ENCODE results near the gene GFOD1. TPM values are rescaled to one million over a fixed set of nuclear protein-coding genes. Genes with fewer than 3 reads are reported as not detected.

Gene GFOD1
- polyA plus RNA-seq, 1 of the 3 experiments (the other 2 are of a cell fraction) = 1.6 TPM

- no peak for TF ChIP-seq USF2 (IDR thresholded peaks at IDR 0.05; ENCODE audit: borderline replicate concordance, low read depth, low read length)
- no peak for TF ChIP-seq RAD21 (IDR thresholded peaks at IDR 0.05; ENCODE audit: low read length)
- no peak for TF ChIP-seq FOSL2 (IDR thresholded peaks at IDR 0.05; ENCODE audit: borderline replicate concordance, low read depth)
These were observed 171.5 kb downstream of the GFOD1 start (continued) for GRCh38 chr6:13315896-13316295.

GRCh38 chr6:13314806-13315205 is 172.6 kb downstream of the GFOD1 start:
- Histone ChIP-seq H3K4me1 (ENCODE audit: control insufficient read depth in 1 of 2, insufficient read depth in 2 of 2, low read depth in 1 of 2, low read length in 1 of 2) (no peaks in the 10 kb centered on the region), H3K36me3 (replicated peaks in 1 of 2; ENCODE audit: control insufficient read depth in 1 of 2, insufficient read depth in 2 of 2, low read length in 1 of 2) (peaks cover 75 to 79% of the 10 kb centered on the region in 2 experiments)
- CTCF ChIA-PET = interaction anchor here (1.0 to 1.7 kb wide), 4 partner anchors 16 to 416 kb away, joined by 3 to 5 read pairs (median 4); no protein-coding TSS in a partner anchor

More at GRCh38 chr6:13314806-13315205, 172.6 kb downstream of the GFOD1 start:
- DNase-seq = no peak
- TF ChIP-seq YY1 (IDR thresholded peaks at IDR 0.05; ENCODE audit: low read depth) (no peak), FOXJ3 (CRISPR knock-in tag; IDR thresholded peaks at IDR 0.05) (no peak), TCF12 (IDR thresholded peaks at IDR 0.05) (no peak), CTCF (IDR thresholded peaks at IDR 0.05) (no peak), RXRA (IDR thresholded peaks at IDR 0.05; ENCODE audit: borderline replicate concordance, low read depth) (no peak), USF1 (IDR thresholded peaks at IDR 0.05; ENCODE audit: borderline replicate concordance, low read depth) (no peak), FOSL2 (IDR thresholded peaks at IDR 0.05; ENCODE audit: borderline replicate concordance, low read depth) (no peak)
- Histone ChIP-seq H4K20me1 (ENCODE audit: insufficient read depth) (no peaks in the 10 kb centered on the region), H3K9me3 (no peaks in the 10 kb centered on the region), H3K27me3 (ENCODE audit: insufficient read depth) (no peaks in the 10 kb centered on the region), H3K9ac (no peak overlapping the region), H3K9me2 (no peaks in the 10 kb centered on the region), H3K27ac (ENCODE audit: low read depth in 2 of 2, low read length in 1 of 2) (no peak overlapping the region), H2AFZ (ENCODE audit: low read depth) (no peak overlapping the region), H3F3A (replicated peaks; ENCODE audit: insufficient read depth) (no peaks in the 10 kb centered on the region), H3K4me2 (no peak overlapping the region), H3K4me3 (ENCODE audit: low read depth in 2 of 2, low read length in 1 of 2) (no peak overlapping the region), H3K79me2 (ENCODE audit: insufficient read depth) (no peaks in the 10 kb centered on the region; the same call in 1 of the 2 replicates)
- POLR2A ChIA-PET = no interaction called here
